HG03520 (cell line): ENCODE data around the gene GPD1L.
"Not testable (repeated sequence)": the region's sequence is repeated elsewhere in the genome, so short reads cannot be mapped to it uniquely, and the experiment has no call there.

Source experiments
- ATAC-seq: cut with Tn5 transposase; IDR thresholded peaks from one replicate; pipeline ENCODE4 v1.9.1; 2021; ENCODE audit warnings: mild to moderate bottlenecking, moderate library complexity; ENCODE audit not compliant: unreplicated experiment

The GPD1L gene

GRCh38 chr3:32105291-32106131 is 909 bp upstream of the GPD1L start:
- ATAC-seq: no peak

- ATAC-seq: no peak
Observed at GRCh38 chr3:32106929-32107362, 526 bp downstream of the GPD1L start.

- not testable (repeated sequence) for ATAC-seq
Observed at GRCh38 chr3:32108224-32108623, 1.8 kb downstream of the GPD1L start.

GRCh38 chr3:32109256-32109655 is 2.8 kb downstream of the GPD1L start:
- ATAC-seq: no peak

- no peak for ATAC-seq
Observed at GRCh38 chr3:32110233-32110760, 3.9 kb downstream of the GPD1L start.

GRCh38 chr3:32111560-32111959 is 5.1 kb downstream of the GPD1L start:
- no peak for ATAC-seq

GRCh38 chr3:32113566-32113965 is 7.1 kb downstream of the GPD1L start:
- no peak for ATAC-seq

GRCh38 chr3:32113981-32114545 is 7.6 kb downstream of the GPD1L start:
- no peak for ATAC-seq

GRCh38 chr3:32114546-32115386 is 8.3 kb downstream of the GPD1L start:
- ATAC-seq: not testable (repeated sequence)

GRCh38 chr3:32117320-32117719 is 10.9 kb downstream of the GPD1L start:
- ATAC-seq: no peak

GRCh38 chr3:32118215-32118614 is 11.8 kb downstream of the GPD1L start:
- ATAC-seq: no peak

GRCh38 chr3:32120471-32120870 is 14.1 kb downstream of the GPD1L start:
- ATAC-seq: no peak

- no peak for ATAC-seq
Observed at GRCh38 chr3:32121137-32121536, 14.7 kb downstream of the GPD1L start.

GRCh38 chr3:32123620-32124019 is 17.2 kb downstream of the GPD1L start:
- ATAC-seq: no peak

- no peak for ATAC-seq
Observed at GRCh38 chr3:32125012-32125411, 18.6 kb downstream of the GPD1L start.

- ATAC-seq: no peak
Observed at GRCh38 chr3:32126305-32127015, 20.0 kb downstream of the GPD1L start.

- no peak for ATAC-seq
Observed at GRCh38 chr3:32127219-32127826, 20.9 kb downstream of the GPD1L start.

GRCh38 chr3:32128936-32129335 is 22.5 kb downstream of the GPD1L start:
- ATAC-seq: no peak

- ATAC-seq: no peak
Observed at GRCh38 chr3:32129832-32130231, 23.4 kb downstream of the GPD1L start.

GRCh38 chr3:32132121-32132520 is 25.7 kb downstream of the GPD1L start:
- ATAC-seq: no peak
